ENCODE data around the gene CAPN5.

CAPN5 gene

GRCh38 chr11:77102246-77103210, 35.8 kb downstream of the CAPN5 start, which contains the start of gene OMP:
Gene OMP (plus strand): TSS chr11:77102840. CDS start chr11:77102840, 0 bp downstream.
- no peak for DNase-seq

- DNase-seq: no peak
Observed at GRCh38 chr11:77103319-77103718, 36.5 kb downstream of the CAPN5 start.

GRCh38 chr11:77104727-77105126, 38.0 kb downstream of the CAPN5 start:
- no peak for DNase-seq

GRCh38 chr11:77106321-77106720, 39.5 kb downstream of the CAPN5 start:
- DNase-seq: no peak

- DNase-seq: no peak
Observed at GRCh38 chr11:77106759-77107158, 40.0 kb downstream of the CAPN5 start.

- DNase-seq: no peak
Observed at GRCh38 chr11:77107950-77108349, 41.2 kb downstream of the CAPN5 start.

- DNase-seq: no peak
Observed at GRCh38 chr11:77108436-77108835, 41.7 kb downstream of the CAPN5 start.

GRCh38 chr11:77109236-77110019, 42.7 kb downstream of the CAPN5 start:
- DNase-seq: no peak

- DNase-seq: no peak
Observed at GRCh38 chr11:77110836-77111235, 44.1 kb downstream of the CAPN5 start.

GRCh38 chr11:77111277-77111676, 44.5 kb downstream of the CAPN5 start:
- DNase-seq: no peak

- no peak for DNase-seq
Observed at GRCh38 chr11:77111946-77112345, 45.2 kb downstream of the CAPN5 start.

GRCh38 chr11:77112641-77113381, 46.0 kb downstream of the CAPN5 start:
- DNase-seq: no peak

GRCh38 chr11:77113382-77114088, 46.8 kb downstream of the CAPN5 start:
- no peak for DNase-seq

- no peak for DNase-seq
Observed at GRCh38 chr11:77114089-77114463, 47.3 kb downstream of the CAPN5 start.

- DNase-seq: no peak
Observed at GRCh38 chr11:77115181-77115611, 48.4 kb downstream of the CAPN5 start.

GRCh38 chr11:77115956-77116355, 49.2 kb downstream of the CAPN5 start:
- no peak for DNase-seq

- no peak for DNase-seq
Observed at GRCh38 chr11:77117492-77117891, 50.7 kb downstream of the CAPN5 start.

- DNase-seq: no peak
Observed at GRCh38 chr11:77118086-77118485, 51.3 kb downstream of the CAPN5 start.

GRCh38 chr11:77118971-77119370, 52.2 kb downstream of the CAPN5 start:
- DNase-seq: no peak

GRCh38 chr11:77119531-77119936, 52.8 kb downstream of the CAPN5 start:
- DNase-seq: no peak

- DNase-seq: no peak
Observed at GRCh38 chr11:77120571-77120970, 53.8 kb downstream of the CAPN5 start.

GRCh38 chr11:77121096-77121640, 54.4 kb downstream of the CAPN5 start:
- no peak for DNase-seq

Data from effector CD8-positive, alpha-beta T cell (primary cell).